Muscle layer of colon (tissue), 2 donors: ENCODE measurements around the gene ZFPM1.

Source experiments
- H3K27ac ChIP-seq: one replicate; pipeline ENCODE4 v1.7.0; 2013; ENCODE audit warnings: low read depth, mild to moderate bottlenecking, low read length, moderate library complexity
- H3K27me3 ChIP-seq, 2 donors: one replicate each; pipeline ENCODE4 v1.7.0; 2013; ENCODE audit warnings: low read length in 2 of 2, mild to moderate bottlenecking in 2 of 2; ENCODE audit not compliant: insufficient read depth in 2 of 2, control insufficient read depth in 1 of 2
- H3K36me3 ChIP-seq: one replicate; pipeline ENCODE4 v1.7.0; 2013; ENCODE audit warnings: mild to moderate bottlenecking, low read length; ENCODE audit not compliant: insufficient read depth
- H3K4me1 ChIP-seq: one replicate; pipeline ENCODE4 v1.7.0; 2013; ENCODE audit warnings: mild to moderate bottlenecking, low read length; ENCODE audit not compliant: insufficient read depth
- H3K4me3 ChIP-seq, 2 donors: one replicate each; pipeline ENCODE4 v1.7.0; 2013; ENCODE audit warnings: low read length in 2 of 2, low read depth in 1 of 2, mild to moderate bottlenecking in 1 of 2, moderate library complexity in 1 of 2
- H3K9ac ChIP-seq: one replicate; pipeline ENCODE4 v1.7.0; 2013; ENCODE audit warnings: low read length
- H3K9me3 ChIP-seq: one replicate; pipeline ENCODE4 v1.7.0; 2013; ENCODE audit warnings: mild to moderate bottlenecking, low read length
- donor health status: abdominal sarcoma.
- donor health status: Adenocarcinoma of cecum.

Gene ZFPM1

GRCh38 chr16:88525663-88525990 is 72.5 kb downstream of the ZFPM1 start:
- H3K4me1 ChIP-seq, result peaks cover 7% of the 10 kb centered on the region
- no peak overlapping the region for H3K4me3 ChIP-seq
- no peaks in the 10 kb centered on the region for H3K36me3 ChIP-seq
- no peaks in the 10 kb centered on the region for H3K9me3 ChIP-seq
- no peak overlapping the region for H3K27ac ChIP-seq
- H3K9ac ChIP-seq, result no peak overlapping the region
- peaks cover 0 to 36% of the 10 kb centered on the region in 2 donors for H3K27me3 ChIP-seq

GRCh38 chr16:88526008-88526905 is 73.2 kb downstream of the ZFPM1 start:
- no peaks in the 10 kb centered on the region for H3K9me3 ChIP-seq
- no peak overlapping the region for H3K27ac ChIP-seq
- no peak overlapping the region for H3K9ac ChIP-seq
- H3K4me3 ChIP-seq, result no peak overlapping the region
- H3K4me1 ChIP-seq, result peaks cover 7% of the 10 kb centered on the region
- H3K36me3 ChIP-seq, result no peaks in the 10 kb centered on the region
- H3K27me3 ChIP-seq, result peaks cover 0 to 36% of the 10 kb centered on the region in 2 donors

- H3K27ac ChIP-seq, result no peak overlapping the region
- no peak overlapping the region for H3K9ac ChIP-seq
- peaks cover 0 to 34% of the 10 kb centered on the region in 2 donors for H3K27me3 ChIP-seq
- H3K36me3 ChIP-seq, result no peaks in the 10 kb centered on the region
- no peak overlapping the region for H3K4me3 ChIP-seq
- no peaks in the 10 kb centered on the region for H3K9me3 ChIP-seq
- peaks cover 7% of the 10 kb centered on the region for H3K4me1 ChIP-seq
These were observed 73.8 kb downstream of the ZFPM1 start for GRCh38 chr16:88526906-88527185.

GRCh38 chr16:88527186-88527936 is 74.3 kb downstream of the ZFPM1 start:
- no peak overlapping the region for H3K27ac ChIP-seq
- H3K9ac ChIP-seq, result no peak overlapping the region
- peaks cover 0 to 29% of the 10 kb centered on the region in 2 donors for H3K27me3 ChIP-seq
- peaks cover 9% of the 10 kb centered on the region for H3K4me1 ChIP-seq
- H3K4me3 ChIP-seq, result no peak overlapping the region
- no peaks in the 10 kb centered on the region for H3K36me3 ChIP-seq
- H3K9me3 ChIP-seq, result no peaks in the 10 kb centered on the region

GRCh38 chr16:88527937-88528743 is 75.1 kb downstream of the ZFPM1 start:
- Histone ChIP-seq H3K27ac (no peak overlapping the region), H3K9me3 (no peaks in the 10 kb centered on the region), H3K4me3 (no peak overlapping the region), H3K36me3 (no peaks in the 10 kb centered on the region), H3K9ac (no peak overlapping the region), H3K27me3 (peaks cover 0 to 22% of the 10 kb centered on the region in 2 donors), H3K4me1 (peaks cover 15% of the 10 kb centered on the region)

- peaks cover 0 to 15% of the 10 kb centered on the region in 2 donors for H3K27me3 ChIP-seq
- no peak overlapping the region for H3K27ac ChIP-seq
- H3K4me3 ChIP-seq, result no peak overlapping the region
- peaks cover 15% of the 10 kb centered on the region for H3K4me1 ChIP-seq
- H3K36me3 ChIP-seq, result no peaks in the 10 kb centered on the region
- no peaks in the 10 kb centered on the region for H3K9me3 ChIP-seq
- no peak overlapping the region for H3K9ac ChIP-seq
These were observed 75.8 kb downstream of the ZFPM1 start for GRCh38 chr16:88528902-88529318.

- no peak overlapping the region for H3K4me3 ChIP-seq
These were observed 76.5 kb downstream of the ZFPM1 start for GRCh38 chr16:88529596-88529995.

GRCh38 chr16:88530051-88530857 is 77.2 kb downstream of the ZFPM1 start:
- H3K27ac ChIP-seq, result no peak overlapping the region
- H3K9ac ChIP-seq, result no peak overlapping the region
- H3K27me3 ChIP-seq, result peaks cover 0 to 1% of the 10 kb centered on the region in 2 donors
- no peaks in the 10 kb centered on the region for H3K36me3 ChIP-seq
- no peak overlapping the region for H3K4me3 ChIP-seq
- H3K4me1 ChIP-seq, result peaks cover 20% of the 10 kb centered on the region
- no peaks in the 10 kb centered on the region for H3K9me3 ChIP-seq

More at GRCh38 chr16:88529596-88529995, 76.5 kb downstream of the ZFPM1 start:
- Histone ChIP-seq H3K27me3 (peaks cover 0 to 8% of the 10 kb centered on the region in 2 donors), H3K9me3 (no peaks in the 10 kb centered on the region), H3K27ac (no peak overlapping the region), H3K36me3 (no peaks in the 10 kb centered on the region), H3K9ac (no peak overlapping the region), H3K4me1 (peaks cover 15% of the 10 kb centered on the region)

- Histone ChIP-seq H3K9me3 (no peaks in the 10 kb centered on the region), H3K36me3 (no peaks in the 10 kb centered on the region), H3K4me1 (peaks cover 24% of the 10 kb centered on the region), H3K9ac (no peak overlapping the region), H3K27me3 (no peaks in the 10 kb centered on the region), H3K4me3 (no peak overlapping the region), H3K27ac (no peak overlapping the region)
These were observed 77.8 kb downstream of the ZFPM1 start for GRCh38 chr16:88530858-88531203.

- Histone ChIP-seq H3K9ac (no peak overlapping the region), H3K4me1 (peaks cover 24% of the 10 kb centered on the region), H3K27ac (no peak overlapping the region), H3K36me3 (no peaks in the 10 kb centered on the region), H3K4me3 (no peak overlapping the region), H3K27me3 (no peaks in the 10 kb centered on the region), H3K9me3 (no peaks in the 10 kb centered on the region)
These were observed 78.3 kb downstream of the ZFPM1 start for GRCh38 chr16:88531346-88531745.
